HG03097 (cell line): Measurements from ENCODE around the gene PANX2.
A peak's percentile ranks its signal among the peaks of the same experiment; 100 is the strongest.

Experiments used
- ATAC-seq: cut with Tn5 transposase; IDR thresholded peaks from one replicate; pipeline ENCODE4 v1.9.1; 2021; ENCODE audit not compliant: unreplicated experiment, low FRiP score

Gene PANX2

DNA sequence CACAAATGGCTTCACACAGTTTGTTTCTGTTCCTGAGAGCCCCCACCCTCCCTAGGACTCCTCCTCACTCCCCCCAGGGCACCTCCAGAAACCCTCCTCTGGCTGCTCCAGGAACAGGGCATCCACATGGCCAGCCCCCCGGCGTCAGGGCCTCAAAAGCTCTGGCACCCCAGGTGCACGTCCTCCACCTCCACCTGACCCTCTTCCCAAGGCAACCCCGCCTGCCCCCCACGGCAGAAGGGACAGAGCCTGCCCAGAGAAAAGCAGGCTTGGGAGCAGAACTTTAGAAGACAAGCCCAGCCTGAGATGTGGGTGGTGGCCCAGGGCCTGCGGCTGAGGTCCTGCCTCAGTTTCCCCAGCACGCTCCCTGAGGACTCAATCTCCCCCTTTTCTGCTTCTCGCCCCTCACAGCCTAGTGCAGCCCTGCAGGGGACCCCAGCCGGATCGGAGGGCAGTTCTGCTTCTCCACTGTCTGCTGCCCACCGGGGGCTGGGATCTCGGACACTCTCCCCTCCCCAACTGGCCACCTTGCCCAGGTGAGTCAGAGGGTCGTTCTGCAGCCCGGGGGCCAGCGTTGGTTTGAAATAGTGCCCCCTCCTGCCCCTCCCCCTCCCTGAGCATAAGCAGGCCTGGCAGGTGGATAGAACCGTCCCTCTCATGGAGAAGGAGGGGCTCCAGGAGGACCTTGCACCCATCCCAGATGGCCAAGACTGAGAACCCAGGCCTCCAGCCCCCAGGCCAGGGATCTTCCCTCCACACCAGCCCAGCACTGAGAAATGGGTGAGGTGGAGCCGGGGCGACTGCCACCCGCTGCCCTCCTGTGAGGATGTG lies 12.8 kb downstream of the PANX2 start:
- no peak for ATAC-seq

GRCh38 chr22:50184004-50184901 lies 13.7 kb downstream of the PANX2 start:
- no peak for ATAC-seq

- no peak for ATAC-seq
Observed at GRCh38 chr22:50184902-50185374, 14.4 kb downstream of the PANX2 start.

GRCh38 chr22:50185375-50186087 lies 15.0 kb downstream of the PANX2 start, which contains the start of gene TRABD:
TSS of gene TRABD (plus strand) at chr22:50185913. CDS start at chr22:50193061, 7,148 bp downstream.
- peak; percentile 29 for ATAC-seq

- ATAC-seq, result no peak
Observed at GRCh38 chr22:50186181-50186714, 15.7 kb downstream of the PANX2 start.

DNA sequence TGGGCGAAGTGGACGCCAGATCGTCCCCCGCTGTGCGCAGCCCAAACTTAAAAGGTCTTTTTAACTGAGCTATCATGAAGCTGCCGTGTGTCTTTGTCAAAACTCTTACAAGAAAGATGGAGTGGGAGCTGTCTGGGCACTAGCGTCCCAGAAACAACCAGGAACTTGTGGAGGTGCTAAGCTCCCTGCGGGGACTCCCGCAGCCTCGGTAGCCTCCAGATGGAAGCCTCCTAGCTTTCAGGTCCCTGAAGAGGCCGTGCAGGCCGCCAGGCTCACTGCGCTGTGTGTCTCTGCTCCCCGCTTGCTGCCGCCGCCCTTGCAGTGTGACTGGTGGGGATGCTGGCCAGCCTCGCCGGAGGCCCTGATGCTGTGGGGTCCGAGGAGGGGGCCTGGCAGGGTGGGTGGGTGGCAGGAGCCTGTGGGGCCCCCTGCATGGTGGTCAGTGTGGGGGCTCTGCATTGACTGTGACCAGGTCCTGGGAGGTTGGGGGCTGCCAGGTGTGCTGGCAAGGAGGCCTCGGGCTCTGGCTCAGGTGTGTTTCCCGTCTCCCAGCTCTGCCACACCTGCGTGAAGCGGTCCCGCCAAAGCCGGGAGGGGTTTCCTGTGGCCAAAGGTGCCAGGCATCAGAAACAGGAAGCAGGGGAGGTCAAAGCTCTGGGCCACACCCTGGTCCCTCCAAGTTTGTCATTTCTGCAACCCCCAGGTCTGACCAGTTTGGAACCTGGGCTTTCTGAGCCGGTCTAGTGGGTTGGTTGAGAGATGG lies 16.4 kb downstream of the PANX2 start:
- no peak for ATAC-seq

DNA sequence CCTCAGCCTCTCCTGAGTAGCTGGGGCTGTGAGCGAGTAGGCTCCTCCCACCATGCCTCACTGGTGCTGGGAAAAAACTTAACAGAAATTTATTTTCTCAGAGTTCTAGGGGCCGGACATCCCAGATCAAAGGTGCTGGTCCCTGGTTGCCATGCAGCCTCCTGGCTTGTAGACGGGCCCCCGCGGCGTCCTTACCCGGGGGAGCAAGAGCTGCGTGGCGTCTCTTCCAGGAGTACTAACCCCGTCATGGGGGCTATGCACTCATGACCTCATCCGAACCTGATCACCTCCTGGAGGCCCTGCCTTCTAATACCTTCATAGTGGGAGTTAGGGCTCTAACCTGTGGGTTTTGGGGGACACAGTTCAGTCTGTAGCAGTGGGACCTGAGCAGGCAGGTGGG lies 17.8 kb downstream of the PANX2 start:
- ATAC-seq, result no peak

DNA sequence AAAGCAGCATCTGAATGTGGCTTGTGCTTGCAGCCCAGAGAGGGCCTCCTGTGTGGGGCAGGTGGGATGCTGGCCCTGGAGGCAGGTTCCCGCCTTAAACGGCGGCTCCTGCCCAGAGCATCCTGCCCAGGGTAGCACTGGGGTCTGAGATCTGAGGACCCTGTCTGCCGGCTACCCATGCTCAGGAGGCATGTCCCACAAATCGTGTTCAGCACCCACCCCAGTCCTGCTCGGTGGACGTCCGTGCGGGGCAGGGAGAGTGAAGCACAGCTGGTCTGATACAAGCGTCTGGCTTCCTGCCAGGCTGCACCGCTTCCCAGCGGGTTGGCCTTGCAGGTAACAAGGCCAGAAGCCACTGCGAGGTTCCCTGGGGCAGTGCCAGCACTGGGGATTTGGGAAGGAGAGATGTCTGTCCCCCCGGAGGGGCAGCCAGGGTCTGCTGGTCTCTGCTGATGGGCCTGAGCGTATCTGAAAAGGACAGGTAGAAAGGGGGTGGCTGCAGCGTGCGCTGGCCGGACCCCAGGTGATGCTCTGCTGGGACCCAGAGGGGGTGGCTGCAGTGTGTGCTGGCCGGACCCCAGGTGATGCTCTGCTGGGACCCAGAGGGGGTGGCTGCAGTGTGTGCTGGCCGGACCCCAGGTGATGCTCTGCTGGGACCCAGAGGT lies 18.8 kb downstream of the PANX2 start:
- ATAC-seq, result no peak

DNA sequence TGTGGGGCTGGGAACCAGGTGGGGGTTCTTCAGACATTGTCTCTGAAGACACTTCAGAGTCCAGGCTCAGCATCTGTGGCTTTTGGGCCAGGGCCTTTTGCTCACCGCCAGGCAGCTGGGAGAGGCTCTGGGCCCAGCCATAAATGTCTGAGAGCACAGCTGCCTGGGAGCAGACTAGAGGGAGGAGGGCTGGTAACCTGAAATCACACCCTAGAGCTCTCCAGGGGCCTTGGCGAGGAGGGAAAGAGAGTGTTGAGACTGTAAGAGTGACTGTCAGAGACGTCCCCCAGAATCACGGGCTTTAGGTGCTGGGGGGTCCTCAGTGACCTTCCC lies 19.3 kb downstream of the PANX2 start:
- ATAC-seq, result no peak

GRCh38 chr22:50190182-50190940 lies 19.8 kb downstream of the PANX2 start:
- peak; percentile 40 for ATAC-seq

GRCh38 chr22:50190941-50191741 lies 20.6 kb downstream of the PANX2 start:
- peak; percentile 26 for ATAC-seq

DNA sequence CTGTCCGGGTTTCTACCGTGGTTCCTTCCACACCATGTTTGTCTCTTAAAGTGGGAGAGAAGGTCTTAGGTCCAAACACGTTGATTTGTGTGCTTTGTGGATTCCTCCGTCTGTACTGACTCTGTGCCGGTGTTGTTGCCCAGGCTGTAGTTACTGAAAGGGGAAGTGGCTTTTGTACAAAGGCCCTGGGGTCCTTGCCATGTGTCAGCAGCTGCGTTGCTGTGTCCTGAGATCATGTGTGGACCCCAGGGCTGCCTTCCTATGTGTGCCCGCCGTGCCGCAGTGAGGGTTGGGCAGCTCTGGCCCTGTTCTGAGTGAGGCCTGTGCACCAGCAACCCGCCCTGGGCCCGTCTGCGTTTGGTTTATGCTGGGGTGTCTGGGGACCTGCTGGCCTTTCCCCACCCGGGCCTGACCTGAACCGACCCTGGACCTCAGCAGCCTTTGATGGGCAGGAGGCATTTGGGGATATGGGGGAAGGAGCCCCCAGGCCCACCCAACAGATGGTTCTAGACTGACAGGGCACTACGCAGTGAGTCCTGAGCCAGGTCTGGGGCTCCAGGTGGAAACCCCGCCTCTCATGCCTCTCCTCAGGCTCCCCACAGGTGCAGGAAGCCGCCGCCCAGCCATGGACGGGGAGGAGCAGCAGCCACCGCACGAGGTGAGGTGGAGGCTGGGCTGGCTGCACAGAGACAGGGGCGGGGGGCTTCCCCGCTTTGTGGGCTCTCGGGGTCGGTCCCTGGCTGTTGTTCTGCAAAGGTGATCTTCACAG lies 22.1 kb downstream of the PANX2 start:
- ATAC-seq, result no peak

DNA sequence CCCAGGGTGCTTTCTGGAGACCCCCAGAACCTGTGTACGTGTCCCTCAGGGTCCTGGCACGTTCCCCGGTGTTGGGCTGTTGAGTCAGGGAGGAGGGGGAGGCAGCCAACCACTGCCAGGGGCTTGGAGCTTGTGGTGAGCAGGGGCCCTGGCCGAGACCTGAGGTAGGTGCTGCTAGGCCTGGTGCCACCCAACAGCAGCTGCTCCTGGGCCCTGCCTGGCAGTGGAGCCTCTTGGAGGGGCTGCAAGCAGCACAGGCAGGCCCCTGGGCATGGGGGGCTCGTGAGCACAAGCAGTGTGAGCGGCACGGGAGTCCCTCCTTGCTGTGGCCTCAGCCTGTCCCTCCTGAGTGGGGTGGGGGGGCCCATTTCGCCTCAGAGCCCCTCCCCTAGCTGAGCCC lies 23.1 kb downstream of the PANX2 start:
- no peak for ATAC-seq

DNA sequence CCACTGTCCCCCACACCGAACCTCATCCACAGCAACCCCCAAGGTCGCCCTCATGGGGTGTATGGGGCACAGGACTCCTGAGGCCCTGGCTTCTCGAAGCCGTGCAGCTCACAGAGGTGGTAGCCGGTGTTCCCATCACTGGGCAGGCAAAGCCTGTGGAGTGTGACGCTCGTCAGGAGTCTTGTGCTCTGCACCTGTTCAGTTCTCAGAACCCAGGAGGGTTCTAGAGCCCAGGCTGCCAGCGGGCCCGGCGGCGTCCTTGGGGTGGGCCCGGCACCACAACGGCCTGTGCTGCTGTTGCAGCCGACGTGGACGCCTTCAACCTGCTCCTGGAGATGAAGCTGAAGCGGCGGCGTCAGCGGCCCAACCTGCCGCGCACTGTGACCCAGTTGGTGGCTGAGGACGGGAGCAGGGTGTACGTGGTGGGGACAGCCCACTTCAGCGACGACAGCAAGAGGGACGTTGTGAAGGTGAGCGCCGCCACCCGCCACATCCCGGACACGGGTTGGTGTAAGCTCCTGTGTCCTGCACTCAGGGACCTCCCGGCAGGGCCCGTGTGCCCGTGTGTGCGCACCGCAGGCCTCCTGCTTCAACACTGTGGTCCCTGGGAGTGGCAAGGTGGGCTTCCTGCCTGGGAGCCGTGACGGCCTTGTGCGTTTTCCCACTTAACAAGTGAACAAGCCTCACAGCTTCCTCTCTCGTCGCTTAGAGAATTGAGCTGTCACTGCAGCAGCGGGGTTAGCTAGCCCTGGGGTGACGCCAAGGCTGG lies 23.7 kb downstream of the PANX2 start:
- ATAC-seq, result no peak

- ATAC-seq, result no peak
Observed at GRCh38 chr22:50196256-50196655, 25.7 kb downstream of the PANX2 start.

GRCh38 chr22:50197000-50197800 lies 26.7 kb downstream of the PANX2 start:
- ATAC-seq, result no peak
